ENCODE results near the gene SVIL.
A peak's percentile ranks its signal among the peaks of the same experiment; 100 is the strongest.
"Not testable (repeated sequence)": the region's sequence is repeated elsewhere in the genome, so short reads cannot be mapped to it uniquely, and the experiment has no call there.

SVIL gene

DNA sequence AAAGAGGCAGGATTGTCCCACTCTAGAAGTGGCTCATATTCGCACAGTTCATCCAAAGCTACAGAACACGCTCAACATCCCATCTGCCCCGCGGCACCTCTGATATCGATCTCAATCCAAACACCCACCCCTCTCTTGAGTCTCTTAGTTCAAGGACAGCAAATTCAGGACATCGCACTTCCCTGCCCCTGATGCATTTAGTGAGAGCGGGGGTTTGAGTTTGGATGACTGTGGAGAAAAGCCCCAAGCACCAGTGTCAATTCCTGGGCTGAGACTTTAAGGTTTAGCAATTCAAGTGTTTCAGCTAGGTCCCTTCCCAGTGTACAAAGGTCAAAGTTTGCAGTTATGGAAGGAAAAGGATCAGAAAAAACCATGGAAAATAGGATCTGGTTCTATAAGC lies 179.7 kb downstream of the SVIL start:
- DNase-seq (ENCODE audit: low read depth in 2 of 2) = no peak

DNA sequence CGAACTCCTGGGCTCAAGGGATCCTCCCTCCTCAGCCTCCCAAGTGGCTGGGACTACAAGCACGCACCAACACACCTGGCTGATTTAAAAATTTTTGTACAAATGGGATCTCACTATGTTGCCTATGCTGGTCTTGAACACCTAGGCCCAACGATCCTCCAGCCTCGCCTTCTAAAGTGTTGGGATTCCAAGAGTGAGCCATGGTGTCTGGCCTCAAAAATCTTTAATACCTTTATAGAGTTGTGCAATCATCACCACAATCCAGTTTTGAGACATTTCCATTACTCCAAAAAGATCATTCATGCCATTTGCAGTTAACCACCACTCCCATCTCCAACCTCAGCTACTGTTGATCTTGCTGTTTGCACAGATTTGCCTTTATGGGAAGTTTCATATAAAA lies 180.5 kb downstream of the SVIL start:
- DNase-seq (ENCODE audit: low read depth in 2 of 2) = no peak

DNA sequence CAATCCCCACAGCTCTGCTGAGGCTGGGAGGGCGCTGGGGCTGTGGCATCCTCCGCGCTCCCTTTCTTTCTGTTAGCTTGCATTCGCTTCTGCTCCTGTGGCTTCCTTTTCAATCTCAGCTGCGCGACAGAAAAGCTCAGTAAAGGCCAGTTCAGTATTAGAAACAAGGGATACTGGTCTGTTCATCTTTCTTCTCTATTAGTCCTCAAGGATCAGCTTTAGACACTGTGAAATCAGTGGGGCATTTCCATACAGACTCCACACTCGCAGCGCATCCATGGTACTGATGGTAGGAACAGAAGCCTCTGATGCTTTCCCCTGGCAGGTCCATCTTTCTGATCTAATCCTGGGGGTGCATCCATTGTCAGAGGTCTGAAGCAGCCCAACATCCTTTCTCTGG lies 182.2 kb downstream of the SVIL start:
- DNase-seq (ENCODE audit: low read depth in 2 of 2) = no peak

DNA sequence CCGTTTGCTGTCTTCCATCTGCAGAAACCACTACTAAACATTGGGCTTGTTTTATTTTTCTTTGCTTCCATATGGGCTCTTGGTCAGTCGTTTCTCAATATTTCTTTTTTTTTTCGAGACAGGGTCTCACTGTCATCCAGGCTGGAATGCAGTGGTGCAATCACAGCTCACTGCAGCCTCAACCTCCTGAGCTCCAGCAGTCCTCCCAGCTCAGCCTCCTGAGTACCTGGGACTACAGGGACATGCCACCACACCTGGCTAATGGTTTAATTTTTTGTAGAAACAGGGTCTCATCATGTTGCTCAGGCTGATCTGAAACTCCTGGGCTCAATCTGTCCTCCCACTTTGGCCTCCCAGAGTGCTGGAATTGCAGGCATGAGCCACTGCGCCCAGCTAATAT lies 182.8 kb downstream of the SVIL start:
- no peak for DNase-seq (ENCODE audit: low read depth in 2 of 2)

DNA sequence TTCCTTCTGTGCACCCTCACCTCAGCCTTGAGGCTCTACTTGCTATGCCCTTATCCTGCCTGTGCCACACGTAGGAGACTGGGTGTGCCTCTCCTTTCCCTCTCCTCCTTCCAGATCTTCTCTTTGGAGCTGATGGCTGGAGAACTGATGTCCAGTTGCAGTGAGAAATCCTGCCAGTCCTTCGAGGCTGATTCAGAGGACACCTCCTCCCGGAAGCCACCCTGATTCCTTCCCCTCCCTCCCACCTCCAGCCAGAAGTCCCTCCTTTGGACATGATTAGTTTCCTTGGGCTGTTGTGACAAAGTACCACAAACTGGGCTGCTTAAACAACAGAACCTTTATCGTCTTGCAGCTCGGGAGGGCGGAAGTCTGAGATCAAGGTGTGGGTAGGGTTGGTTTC lies 184.4 kb downstream of the SVIL start:
- DNase-seq (ENCODE audit: low read depth in 2 of 2) = no peak

DNA sequence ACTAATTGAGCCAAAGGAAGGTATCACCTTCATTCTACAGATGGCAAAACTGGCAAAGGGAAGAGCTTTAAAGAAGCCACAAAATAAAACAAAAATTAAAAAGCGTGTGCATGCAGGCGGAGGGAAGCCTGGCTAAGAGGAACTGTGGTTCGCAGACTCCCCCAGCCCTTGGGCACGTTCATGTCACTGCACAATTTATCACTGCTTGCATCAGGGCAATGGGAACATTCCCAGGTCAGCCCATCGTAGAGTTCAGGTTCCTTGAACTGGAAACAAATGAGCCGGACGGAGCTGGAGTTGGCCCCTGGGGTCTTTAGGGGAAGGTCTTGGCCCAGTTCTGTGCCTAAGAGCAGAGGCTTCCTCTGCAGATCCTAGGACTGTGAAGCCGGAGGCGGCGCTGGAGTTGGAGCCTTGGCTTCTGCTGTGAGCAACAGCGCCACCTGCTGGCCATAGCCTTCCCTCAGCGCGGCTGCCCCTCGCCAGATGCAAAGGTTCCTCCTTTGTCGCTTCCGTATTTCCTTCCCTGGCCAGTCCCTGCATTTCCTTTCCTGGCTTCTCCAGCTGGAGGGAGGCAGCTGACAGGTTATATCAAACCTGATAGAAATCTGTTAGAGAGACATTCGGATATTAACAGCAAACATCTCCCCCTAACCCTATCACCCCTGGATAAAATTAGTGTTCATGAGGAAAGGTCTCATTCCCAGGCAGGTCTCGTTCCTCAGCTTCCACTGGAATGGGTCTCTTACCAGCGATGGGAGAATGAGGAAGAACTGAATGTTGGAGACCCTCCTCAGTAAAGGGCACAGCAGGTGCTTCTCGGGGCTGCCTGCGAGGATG lies 185.8 kb downstream of the SVIL start:
- DNase-seq (ENCODE audit: low read depth in 2 of 2) = peak; percentile 30 to 43

DNA sequence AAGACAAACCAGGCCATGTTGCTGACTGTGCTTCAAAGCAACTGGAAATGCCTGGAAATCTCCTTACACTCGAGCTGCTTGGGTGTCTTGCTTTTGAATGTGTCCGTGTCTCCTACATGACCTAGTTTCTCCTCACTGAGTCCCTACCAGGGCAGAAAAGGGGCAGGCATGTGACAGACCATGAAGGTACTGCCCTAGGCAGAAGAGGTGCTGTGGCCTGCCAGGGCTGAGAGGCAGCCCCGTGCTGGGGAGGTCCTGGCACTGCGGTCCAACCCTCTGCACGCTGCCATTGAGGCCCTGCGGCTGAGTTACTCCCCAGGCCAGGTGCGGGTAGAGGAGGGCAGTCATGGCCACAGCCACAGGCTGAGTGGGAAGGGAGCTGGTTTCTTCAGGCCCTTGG lies 186.6 kb downstream of the SVIL start:
- DNase-seq (ENCODE audit: low read depth in 2 of 2) = no peak

DNA sequence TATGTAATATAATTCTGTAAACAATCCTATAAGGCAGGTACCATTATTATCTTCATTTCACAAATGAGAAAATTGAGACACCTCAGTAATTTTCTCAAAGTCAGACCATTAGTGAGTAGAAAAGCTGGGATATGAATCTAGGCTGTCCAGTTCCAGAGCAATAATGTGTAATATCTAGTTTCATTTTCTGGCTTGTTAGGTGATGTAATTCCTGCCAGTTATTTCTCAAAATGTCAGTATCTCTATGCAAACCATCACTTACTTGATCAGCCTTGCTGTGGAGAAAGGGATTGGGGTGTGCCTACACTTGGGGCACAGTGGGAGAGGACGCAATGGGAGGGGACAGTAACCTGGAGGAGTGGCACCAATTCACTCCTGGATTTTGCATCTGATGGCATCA lies 188.4 kb downstream of the SVIL start:
- DNase-seq (ENCODE audit: low read depth in 2 of 2) = no peak

DNA sequence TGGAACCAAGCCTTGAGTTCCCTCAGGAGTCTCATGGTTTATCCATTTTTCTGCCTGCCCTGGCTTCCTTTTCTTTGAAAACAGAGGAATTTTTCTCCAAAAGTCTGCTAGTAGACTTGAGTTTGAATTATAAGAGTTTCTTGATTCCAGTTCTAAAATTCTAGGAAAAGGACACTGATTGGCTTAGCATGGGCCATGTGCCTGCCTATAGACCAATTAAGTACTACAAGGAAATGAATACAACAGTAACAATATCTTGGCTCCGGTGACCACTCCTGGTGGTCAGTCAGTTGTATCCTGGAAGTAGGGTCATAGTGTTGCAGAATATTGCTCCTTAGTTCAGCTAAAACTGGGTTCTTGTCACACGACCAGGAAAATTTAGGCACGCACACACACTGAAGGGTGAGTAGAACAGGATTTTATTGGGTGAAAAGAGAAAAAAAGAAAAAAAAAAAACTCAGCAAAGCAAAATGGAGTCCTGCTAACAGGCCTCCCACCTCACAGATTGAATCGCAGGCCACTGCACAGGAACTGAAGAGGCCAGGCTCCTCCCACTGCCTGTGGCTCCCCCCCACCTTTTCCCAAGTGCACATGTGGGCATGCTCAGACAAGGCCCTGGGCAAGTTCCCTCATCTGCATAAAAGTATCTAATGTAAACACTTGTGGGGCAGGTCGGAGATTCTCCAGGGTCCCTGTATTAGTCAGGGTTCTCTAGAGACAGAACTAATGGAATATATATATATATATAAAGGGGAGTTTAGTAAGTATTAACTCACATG lies 190.8 kb downstream of the SVIL start:
- DNase-seq (ENCODE audit: low read depth in 2 of 2) = no peak

DNA sequence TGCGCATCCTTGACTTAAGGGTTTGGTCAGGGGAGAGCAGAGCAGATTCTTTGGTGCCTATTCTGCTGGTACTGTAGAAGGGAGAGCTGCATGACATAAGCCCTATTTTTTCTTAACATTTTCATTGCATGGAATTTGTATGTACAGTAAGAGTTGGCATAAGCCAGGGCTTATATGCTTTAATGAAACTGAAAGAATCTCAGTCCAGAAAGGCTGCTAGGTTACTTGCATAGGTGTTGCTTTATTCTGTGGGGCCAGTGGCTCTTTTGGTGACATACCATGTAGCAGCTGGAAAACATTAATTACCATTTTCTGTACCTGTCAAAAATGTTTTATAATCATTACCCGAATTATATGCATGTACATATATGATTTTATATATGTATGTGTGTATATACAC lies 193.8 kb downstream of the SVIL start:
- no peak for DNase-seq (ENCODE audit: low read depth in 2 of 2)

DNA sequence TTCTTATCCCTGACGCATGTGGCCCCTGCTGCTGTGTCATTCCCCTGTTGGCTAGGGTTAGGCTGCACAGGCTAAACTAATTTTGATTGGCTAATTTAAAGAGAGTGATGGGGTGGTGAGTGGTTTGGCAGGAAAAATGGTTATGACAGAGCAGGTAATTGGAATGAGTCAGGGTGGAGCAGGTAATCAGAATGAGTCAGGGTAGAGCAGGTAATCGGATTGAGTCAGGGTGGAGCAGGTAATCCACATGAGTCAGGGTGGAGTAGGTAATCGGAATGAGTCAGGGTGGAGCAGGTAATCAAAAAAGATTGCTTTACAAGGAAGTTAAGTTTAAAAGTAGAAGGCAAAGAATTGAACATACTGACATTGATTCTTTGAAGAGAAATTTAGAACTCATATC lies 195.8 kb downstream of the SVIL start:
- not testable (repeated sequence) for DNase-seq (ENCODE audit: low read depth in 2 of 2)

DNA sequence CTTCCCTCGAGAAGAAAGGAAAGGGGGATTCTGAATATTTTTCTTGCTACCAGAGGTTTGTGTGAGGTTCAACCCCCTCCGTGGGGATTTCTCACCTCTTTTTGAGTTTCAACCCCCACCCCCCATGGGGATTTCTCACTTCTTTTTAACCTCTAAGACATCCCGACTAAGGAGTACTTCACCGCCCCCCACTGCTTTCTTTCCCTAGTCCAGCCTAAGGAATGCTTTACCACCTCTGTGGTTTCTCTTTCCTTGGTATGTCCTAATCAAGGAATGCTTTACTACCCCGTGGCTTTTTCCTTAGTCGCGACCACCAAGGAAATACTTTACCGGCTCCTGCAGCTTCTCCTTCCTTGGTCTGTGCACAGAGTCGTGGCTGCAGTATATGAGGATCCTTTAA lies 196.5 kb downstream of the SVIL start:
- DNase-seq (ENCODE audit: low read depth in 2 of 2) = no peak

DNA sequence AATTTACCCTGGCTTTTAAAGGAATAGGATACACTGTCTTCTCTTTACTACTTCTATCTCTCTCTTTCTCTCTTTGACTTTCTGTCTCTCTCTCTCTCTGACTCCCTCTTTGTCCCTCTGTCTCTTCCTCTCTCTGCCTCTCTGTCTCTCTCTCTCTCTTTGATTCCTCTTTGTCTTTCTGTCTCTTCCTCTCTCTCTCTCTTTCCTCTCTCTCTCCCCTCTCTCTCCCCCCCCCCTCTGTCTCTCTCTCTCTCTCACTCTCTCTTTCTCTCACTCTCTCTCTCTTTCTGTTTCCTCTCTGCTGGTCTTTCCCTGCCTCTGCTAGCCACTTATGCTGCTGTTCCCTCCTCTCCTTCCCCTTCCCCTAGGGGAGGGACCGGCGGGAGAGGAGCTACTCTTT lies 196.9 kb downstream of the SVIL start:
- DNase-seq (ENCODE audit: low read depth in 2 of 2) = no peak

DNA sequence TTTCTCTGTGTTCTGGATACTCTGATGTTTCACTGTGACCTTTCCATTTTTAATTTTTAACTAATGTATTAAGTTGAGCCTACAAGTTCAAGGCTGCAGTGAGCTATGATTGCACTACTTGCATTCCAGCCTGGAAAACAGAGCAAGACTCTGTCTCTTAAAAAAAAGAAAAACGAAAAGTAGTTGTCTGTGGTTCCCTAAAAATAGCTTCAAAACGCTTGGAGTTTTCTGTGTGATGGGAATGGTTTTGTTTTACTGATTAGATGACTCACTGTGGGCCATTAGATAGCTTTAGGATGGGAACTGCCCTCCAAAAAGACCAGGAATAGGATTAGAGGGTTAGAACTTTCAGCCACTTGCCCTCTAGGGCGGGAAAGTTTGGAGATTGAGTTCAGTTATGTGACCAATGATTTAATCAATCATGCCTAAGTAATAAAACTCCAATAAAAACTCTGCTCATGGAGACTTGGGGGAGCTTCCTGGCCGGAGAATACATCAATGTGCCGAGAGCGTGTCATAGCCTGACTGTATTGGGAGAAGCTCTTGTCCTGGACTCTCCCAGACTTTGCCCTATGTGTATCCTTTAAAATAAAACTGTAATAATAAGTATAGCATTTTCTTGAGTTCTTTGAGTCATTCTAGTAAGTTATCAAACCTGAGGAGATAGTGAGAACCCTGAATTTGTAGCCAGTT lies 198.8 kb downstream of the SVIL start:
- DNase-seq (ENCODE audit: low read depth in 2 of 2) = no peak

DNA sequence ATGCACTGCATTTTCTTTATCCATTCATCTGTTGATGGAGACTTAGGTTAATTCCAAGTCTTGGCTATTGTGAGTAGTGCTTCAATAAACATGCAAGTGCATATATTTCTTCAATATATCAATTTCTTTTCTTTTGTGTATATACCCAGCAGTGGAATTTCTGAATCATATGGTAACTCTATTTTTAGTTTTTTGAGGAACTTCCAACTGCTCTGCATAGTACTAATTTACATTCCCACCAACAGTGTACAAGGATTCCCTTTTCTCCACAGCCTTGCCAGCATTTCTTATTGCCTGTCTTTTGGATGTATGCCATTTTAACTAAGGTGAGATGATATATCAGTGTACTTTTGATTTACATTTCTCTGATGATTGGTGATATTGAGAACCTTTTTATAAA lies 200.7 kb downstream of the SVIL start:
- DNase-seq (ENCODE audit: low read depth in 2 of 2) = no peak

DNA sequence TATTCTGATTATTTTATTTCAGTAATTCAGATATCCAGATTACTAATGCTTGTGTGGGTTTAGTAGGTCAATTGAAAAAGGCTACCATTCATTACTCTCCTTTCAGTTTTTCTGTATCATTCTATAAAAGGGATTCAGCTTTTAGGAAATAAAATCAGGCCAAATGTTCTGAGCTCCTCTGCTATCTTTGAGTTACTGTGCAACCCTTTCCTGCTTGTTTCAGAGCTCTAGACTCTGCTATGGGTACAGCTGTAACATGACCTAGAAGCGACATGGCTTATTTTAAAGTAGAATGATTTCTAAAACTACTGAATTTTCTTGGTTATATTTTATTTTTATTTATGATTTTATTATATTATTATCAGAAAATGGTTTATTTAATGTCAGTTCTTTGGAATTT lies 203.1 kb downstream of the SVIL start:
- DNase-seq (ENCODE audit: low read depth in 2 of 2) = no peak

DNA sequence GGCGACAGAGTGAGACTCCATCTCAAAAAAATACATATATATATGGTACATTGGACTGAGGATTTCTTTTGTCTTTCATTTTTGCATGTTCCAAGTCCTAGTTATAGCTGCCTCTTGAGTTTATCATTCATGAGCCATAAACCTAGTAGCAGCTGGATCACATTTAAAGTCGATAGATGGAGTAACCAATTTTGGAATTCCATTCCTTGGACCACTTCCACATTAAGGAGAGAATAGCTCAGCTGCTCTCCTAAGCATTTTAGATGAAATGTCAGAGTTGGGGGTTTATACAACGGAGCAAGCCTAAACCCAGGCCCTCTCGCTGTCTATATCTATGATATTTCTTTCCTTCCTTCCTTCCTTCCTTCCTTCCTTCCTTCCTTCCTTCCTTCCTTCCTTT lies 204.7 kb downstream of the SVIL start:
- no peak for DNase-seq (ENCODE audit: low read depth in 2 of 2)

DNA sequence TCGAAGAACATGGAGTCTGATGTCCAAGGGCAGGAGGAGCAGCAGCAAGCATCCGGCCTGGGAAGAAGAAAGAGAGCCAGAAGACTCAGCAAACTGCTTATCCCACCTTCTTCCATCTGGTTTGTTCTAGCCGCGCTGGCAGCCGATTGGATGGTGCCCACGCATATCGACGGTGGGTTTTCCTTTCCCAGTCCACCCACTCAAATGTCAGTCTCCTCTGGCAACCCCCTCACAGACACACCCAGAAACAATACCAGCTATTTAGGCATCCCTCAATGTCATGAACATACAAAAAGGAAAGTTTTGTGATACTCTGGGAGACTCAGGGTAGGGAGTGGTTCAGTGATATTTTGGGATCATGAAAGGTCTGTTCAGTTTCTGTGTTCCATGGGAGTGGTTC lies 206.3 kb downstream of the SVIL start:
- no peak for DNase-seq (ENCODE audit: low read depth in 2 of 2)

DNA sequence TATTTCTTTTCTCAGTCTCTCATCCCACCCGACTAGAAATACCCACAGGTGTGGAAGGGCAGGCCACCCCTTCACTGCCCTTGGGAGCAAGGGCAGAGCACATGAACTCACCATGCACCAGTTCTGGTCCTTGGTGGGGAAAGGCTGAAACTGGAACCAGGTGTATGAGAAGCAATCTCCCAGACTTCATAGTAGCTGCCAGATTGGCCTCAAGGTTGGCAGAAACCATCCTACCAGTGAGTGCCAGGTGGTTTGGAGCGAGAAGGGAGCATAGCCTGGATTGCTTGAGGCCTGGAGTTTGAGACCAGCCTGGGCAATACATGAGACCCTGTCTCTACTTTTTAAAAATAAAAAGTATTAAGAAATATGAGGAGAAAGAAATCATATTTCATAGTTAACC lies 207.1 kb downstream of the SVIL start:
- DNase-seq (ENCODE audit: low read depth in 2 of 2) = no peak

DNA sequence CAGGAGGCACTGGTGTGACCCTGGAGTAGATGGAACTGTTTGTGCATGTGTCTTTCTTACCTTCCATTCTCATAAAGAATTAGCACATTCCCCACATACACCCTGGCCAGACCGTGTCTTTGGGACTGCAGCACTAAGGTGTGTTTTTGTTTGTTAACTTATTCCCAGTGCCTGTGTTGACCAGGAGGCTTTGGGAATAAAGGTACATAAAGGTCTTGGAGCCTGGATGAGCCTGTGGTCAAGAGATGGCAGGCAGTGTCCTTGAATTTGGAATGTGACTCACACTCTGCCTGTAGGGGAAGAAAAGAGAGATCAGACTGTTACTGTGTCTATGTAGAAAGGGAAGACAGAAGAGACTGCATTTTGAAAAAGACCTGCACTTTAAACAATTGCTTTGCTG lies 208.4 kb downstream of the SVIL start:
- no peak for DNase-seq (ENCODE audit: low read depth in 2 of 2)

DNA sequence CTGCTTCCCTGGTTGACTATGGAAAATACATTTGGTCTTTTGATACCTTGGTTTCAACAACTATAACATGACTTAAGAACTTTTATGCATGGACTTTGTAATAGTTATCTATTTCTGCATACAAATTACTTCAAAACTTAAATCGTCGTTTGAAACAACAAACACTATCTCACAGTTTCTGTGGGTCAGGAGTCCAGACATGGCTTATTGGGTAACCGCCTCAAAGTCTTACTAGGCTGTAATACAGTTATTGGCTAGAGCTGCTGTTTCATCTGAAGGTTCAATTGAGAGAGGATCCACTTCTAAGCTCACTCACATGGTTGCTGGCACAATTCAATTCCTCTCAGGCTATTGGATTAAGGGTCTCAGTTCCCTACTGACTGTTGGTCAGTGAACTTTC lies 210.8 kb downstream of the SVIL start:
- DNase-seq (ENCODE audit: low read depth in 2 of 2) = no peak

DNA sequence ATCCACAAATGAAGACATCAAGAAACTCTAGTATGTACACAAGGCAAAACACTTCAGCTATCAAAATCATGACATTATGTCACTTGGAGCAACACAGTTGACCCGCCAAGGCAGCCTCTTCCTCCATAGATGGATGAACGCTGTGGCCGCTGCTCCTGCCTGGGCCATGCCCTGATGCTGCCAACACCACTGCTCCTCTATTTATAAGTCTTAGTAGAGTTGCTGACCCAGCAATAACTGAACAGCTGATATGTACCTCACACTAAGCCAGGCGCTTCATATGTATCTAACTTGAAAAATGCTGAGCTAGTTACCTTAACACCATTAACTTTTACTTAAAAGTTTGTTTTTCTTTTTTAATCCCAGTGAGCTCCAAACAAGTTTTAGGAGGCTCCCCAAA lies 214.0 kb downstream of the SVIL start:
- DNase-seq (ENCODE audit: low read depth in 2 of 2) = no peak

DNA sequence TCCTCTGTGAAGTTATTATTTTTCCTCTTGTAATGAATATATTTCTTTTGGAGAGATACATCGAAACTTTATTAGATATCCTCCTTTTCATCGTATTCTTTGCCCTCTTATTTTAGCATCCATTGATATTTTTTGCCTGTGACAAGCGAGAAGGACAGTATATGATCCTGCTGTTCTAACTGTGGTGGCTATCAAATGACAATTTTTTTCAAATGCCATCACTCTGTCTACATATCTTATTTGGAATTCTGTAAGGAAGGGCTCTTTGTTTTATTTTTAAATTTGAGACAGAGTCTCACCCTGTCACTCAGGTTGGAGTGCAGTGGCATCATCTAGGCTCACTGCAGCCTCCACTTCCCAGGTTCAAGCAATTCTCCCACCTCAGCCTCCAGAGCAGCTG lies 217.4 kb downstream of the SVIL start:
- no peak for DNase-seq (ENCODE audit: low read depth in 2 of 2)
